Stimulated activated naive CD8-positive, alpha-beta T cell treated with anti-CD3 and anti-CD28 coated beads, Interleukin-15, Interleukin-2, amounts not matched to agents 100 U/mL and 50 U/mL, for 24 hours (primary cell): ENCODE results near the gene SLC26A1.

ENCODE experiments used
- ATAC-seq: fragments of 150-1000 bp; cut with Tn5 transposase; one replicate; pipeline ENCODE4 v1.10.0; 2021
- DNase-seq: peaks from one replicate; pipeline ENCODE4 v3.0.0; 2021

SLC26A1 gene, protein sequence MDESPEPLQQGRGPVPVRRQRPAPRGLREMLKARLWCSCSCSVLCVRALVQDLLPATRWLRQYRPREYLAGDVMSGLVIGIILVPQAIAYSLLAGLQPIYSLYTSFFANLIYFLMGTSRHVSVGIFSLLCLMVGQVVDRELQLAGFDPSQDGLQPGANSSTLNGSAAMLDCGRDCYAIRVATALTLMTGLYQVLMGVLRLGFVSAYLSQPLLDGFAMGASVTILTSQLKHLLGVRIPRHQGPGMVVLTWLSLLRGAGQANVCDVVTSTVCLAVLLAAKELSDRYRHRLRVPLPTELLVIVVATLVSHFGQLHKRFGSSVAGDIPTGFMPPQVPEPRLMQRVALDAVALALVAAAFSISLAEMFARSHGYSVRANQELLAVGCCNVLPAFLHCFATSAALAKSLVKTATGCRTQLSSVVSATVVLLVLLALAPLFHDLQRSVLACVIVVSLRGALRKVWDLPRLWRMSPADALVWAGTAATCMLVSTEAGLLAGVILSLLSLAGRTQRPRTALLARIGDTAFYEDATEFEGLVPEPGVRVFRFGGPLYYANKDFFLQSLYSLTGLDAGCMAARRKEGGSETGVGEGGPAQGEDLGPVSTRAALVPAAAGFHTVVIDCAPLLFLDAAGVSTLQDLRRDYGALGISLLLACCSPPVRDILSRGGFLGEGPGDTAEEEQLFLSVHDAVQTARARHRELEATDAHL

GRCh38 chr4:993111-994029 lies at the start of gene SLC26A1:
Gene SLC26A1, minus strand, starts transcription at chr4:993404. Its CDS starts 1,701 bp downstream, at chr4:991703.
- DNase-seq: no peak
- no peak for ATAC-seq

- no peak for DNase-seq
- no peak for ATAC-seq
Observed at GRCh38 chr4:1042352-1043055, 49.3 kb upstream of the SLC26A1 start.

- ATAC-seq (no peak), DNase-seq (no peak)
Observed at GRCh38 chr4:1041936-1042330, 48.7 kb upstream of the SLC26A1 start.

- DNase-seq (no peak), ATAC-seq (no peak)
Observed at GRCh38 chr4:1041147-1041935, 48.1 kb upstream of the SLC26A1 start.

DNA sequence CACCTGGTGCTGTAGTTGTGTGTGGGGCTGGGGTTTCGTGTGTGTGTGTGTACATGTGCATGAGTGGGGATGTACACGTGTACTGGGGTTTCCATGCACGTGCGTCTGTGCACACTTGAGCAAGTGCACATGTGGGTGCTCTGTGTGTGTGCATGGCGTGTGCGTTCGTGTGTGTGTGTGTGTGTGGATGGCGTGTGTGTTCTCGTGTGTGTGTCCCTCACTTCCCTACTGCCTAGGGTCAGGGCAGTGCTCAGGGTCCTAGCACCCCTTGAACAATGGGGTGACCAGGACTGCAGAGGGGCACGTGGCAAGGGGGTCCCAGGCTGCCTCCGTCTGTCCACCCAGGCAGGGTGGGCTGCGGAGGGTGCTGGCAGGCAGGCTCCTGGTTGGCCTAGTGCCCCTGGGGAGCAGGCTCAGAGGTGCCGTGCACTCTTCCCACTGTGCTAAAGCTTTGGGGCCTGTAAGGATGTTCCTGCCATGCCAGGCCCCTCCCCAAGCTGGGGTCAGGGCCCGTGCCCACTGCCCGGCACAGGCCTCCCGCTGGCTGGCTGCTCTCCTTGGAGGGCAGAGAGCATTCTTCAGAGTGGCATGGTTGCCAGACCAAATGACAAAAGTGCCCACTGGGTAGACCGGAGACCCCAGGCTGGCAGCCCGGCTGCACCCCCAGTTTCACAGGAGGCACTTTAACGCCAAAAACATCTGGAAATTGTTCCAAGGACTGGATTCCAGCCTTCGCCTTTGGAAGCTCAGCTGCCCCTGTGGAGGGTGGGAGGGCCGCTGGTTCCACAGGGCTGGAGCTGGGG lies 47.3 kb upstream of the SLC26A1 start:
- no peak for DNase-seq
- ATAC-seq: no peak

GRCh38 chr4:1039493-1040343 lies 46.5 kb upstream of the SLC26A1 start:
- ATAC-seq (no peak), DNase-seq (no peak)

GRCh38 chr4:1038948-1039492 lies 45.8 kb upstream of the SLC26A1 start:
- ATAC-seq (no peak), DNase-seq (no peak)

- no peak for DNase-seq
- ATAC-seq: no peak
Observed at GRCh38 chr4:1036976-1037810, 44.0 kb upstream of the SLC26A1 start.

DNA sequence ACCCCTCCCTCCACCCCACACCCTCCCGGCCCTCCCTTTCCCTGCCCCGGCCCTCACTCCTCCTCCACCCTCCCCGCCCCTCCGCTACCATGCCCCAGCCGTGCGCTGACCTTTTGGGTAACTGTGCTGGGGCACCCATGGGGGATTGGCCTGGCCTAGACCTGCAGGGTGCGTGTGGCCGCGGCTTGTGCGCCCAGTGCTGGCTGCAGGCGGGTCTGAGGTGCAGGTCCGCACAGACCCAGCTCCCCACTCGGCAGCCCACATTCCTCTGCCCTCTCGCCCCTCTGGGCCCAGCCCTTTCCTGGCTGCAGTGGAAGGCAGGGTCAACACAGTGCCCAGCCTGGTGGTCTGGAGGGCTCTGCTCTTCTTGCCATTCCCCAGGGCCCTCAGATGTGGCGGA lies 42.9 kb upstream of the SLC26A1 start:
- ATAC-seq (no peak), DNase-seq (no peak)

DNA sequence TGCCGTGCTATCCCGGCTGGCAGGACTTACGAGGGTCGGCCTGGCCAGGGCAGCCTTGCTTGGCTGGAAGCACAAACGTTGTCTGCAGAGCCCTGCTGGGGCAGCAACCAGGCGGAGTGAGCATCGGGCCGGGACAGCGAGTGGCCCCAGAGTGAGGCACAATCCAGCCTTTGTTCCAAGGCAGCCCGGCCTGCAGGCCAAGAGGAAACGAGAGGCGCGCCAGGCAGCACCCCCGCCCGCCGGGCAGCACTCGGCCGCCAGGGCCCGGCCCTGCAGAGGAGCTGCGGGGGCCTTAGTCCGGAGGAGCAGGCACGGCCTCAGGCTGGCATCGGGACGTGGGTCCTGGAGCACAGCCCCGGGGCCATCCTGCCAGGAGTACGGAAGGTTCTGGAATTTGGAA lies 42.3 kb upstream of the SLC26A1 start:
- DNase-seq (no peak), ATAC-seq (no peak)

DNA sequence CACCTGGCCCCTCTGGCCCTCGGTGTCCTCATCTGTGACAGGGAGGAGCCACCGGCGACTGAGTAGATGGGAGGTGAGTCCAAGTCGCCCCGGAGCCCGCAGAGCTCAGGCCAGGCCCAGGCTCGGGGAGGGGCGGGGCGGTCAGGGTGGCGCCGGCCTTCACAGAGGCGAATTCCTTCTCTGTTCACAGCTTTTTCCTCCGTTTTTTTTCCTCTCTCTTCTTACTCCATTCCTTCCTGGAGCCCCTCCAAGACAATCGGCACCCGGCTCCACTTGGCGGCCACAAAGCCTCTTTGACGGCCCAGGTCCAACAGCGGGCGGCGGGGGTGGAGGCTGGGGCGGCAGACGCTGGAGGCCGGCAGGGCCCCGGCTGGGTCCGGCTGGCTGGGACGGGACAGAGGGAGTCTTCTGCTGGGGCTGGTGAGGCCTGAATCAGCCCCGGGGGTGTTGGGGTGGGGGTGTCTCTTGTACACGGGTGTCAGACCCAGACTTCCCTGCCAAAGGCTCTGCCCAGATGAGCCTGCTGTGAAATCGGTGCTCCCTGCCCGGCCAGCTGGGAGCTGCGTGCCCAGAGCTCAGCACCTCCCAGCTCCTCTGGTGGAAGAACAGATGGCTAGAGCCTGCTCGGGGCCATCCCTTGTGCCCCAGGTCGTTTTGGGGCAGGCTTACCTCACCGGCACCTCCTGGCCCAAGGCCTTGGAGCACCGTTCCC lies 40.8 kb upstream of the SLC26A1 start:
- no peak for DNase-seq

GRCh38 chr4:1032861-1033260 lies 39.7 kb upstream of the SLC26A1 start:
- DNase-seq: no peak

More for the DNA sequence above, 40.8 kb upstream of the SLC26A1 start:
- ATAC-seq: no peak

DNA sequence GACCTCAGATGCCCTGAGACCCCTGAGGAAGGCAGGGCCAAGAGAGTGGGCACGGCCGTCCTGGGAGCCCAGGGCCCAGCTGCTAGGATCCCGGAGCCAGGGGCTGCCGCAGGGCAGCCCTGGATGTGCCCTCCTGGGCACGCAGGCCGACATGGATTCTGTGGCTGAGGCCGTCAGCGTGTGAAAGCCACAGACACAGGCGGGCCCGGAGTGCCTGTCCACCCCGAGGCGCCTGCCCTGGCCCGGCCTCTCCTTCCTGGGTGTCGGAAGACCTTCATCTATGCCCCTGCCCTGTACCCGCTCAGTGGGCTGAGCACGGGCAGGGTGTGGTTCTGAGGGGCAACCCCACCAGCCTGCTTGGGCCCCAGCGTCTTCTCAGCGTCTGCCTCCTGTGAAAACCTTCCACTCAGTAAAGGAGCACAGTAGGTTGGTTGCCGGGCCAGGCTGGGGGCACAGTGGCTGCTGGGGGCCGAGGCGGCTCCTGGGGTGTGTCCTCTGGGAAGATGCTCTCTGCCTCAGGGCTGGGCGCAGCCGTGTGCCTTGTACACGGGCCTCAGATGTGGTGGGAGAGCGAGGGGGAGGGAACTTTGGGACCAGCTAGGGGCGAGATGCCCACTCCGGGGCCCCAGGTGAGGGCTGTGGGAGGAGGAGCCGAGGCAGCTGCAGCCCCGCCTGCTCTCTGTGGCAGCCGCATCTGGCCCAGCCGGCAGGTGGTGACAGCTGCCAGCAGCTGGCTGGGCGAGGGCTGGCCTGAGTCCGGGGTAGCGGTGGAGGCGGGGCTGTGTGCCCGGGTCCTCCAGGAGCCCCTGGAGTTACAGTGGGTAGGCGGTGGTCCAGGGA lies 39.0 kb upstream of the SLC26A1 start:
- ATAC-seq (no peak), DNase-seq (no peak)

More at GRCh38 chr4:1032861-1033260, 39.7 kb upstream of the SLC26A1 start:
- ATAC-seq: no peak

DNA sequence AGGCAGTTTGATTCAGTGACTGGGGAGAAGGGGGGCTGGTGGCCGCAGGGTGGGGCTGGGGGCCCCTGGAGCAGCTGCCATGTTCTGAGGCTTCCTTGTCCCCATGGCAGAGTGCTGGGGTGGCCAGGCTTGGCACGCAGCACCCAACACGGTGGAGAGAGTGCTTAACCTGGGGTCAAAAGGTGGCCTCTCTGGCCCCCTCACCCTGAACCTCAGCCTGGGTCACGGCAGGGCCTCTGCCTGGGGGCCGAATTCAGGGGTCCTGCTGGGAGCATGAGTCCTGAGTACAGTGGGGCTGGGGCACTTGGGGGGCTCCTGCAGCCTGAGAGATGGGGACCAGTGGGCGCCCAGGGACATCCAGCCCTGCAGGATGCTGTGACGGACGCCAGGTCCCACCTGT lies 38.1 kb upstream of the SLC26A1 start:
- no peak for ATAC-seq

DNA sequence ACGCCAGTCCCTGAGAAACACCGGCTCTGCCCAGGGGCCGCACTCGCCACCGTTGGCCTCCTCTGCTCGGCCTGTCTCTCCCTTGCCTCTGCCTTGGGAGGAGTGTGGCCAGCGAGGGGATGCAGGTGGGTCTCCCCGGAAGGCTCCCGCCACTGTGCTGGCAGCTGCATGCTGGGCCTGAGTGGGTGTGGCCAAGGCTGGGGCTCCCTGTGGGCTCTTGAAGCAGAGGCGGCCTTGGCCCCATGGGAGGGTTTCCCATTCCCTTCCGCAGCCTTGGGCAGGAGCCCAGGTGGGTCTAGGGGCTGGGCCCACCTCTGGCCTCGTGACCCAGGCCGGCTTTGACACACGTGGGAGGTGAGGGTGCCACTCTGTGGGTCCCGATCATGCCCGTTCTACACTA lies 37.4 kb upstream of the SLC26A1 start:
- DNase-seq (no peak), ATAC-seq (no peak)

More for the DNA sequence above, 38.1 kb upstream of the SLC26A1 start:
- DNase-seq: no peak

- no peak for ATAC-seq
- DNase-seq: no peak
Observed at GRCh38 chr4:1030031-1030430, 36.8 kb upstream of the SLC26A1 start.
